ENCODE data around the gene CD300C.
"Not testable (repeated sequence)": the region's sequence is repeated elsewhere in the genome, so short reads cannot be mapped to it uniquely, and the experiment has no call there.

CD300C gene

DNA sequence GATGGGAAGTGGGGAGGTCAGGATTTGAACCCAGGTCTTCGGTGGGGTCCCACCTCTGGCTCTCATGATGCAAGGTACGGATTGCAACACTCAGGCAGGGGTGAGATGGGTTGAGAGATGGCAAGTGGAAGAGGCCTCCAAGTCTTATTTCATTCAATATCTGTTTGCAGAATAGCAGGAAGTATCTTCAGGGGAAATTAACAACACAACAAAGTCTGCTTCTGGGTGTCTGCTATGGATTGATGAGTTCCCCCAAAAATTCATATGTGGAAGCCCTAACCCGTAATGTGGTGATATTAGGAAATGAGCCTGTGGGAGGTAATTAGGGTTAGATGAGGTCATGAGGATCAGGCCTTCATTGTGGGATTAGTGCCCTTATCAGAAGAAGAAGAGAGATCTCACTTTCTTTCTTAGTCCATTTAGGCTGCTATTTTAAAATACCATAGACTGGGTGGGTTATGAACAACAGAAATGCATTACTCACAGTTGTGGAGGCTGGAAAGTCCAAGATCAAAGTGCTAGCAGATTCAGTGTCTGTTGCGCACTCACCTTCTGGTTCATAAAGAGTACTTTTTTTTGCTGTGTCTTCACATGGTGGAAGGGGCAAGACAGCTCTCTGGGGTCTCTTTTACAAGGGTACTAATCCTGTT lies 25.8 kb upstream of the CD300C start:
- no peak overlapping the region for H3K9ac ChIP-seq (ENCODE audit: low read length)
- H3K27me3 ChIP-seq (ENCODE audit: control insufficient read depth, insufficient read depth, low read length): peaks cover 3% of the 10 kb centered on the region
- no peak overlapping the region for H3K27ac ChIP-seq (ENCODE audit: low read depth, low read length)
- no peaks in the 10 kb centered on the region for H3K36me3 ChIP-seq (ENCODE audit: control insufficient read depth, insufficient read depth, low read length)
- H3K4me3 ChIP-seq (ENCODE audit: low read length): no peak overlapping the region
- H3K4me1 ChIP-seq (ENCODE audit: control insufficient read depth, insufficient read depth, low read length): no peaks in the 10 kb centered on the region

DNA sequence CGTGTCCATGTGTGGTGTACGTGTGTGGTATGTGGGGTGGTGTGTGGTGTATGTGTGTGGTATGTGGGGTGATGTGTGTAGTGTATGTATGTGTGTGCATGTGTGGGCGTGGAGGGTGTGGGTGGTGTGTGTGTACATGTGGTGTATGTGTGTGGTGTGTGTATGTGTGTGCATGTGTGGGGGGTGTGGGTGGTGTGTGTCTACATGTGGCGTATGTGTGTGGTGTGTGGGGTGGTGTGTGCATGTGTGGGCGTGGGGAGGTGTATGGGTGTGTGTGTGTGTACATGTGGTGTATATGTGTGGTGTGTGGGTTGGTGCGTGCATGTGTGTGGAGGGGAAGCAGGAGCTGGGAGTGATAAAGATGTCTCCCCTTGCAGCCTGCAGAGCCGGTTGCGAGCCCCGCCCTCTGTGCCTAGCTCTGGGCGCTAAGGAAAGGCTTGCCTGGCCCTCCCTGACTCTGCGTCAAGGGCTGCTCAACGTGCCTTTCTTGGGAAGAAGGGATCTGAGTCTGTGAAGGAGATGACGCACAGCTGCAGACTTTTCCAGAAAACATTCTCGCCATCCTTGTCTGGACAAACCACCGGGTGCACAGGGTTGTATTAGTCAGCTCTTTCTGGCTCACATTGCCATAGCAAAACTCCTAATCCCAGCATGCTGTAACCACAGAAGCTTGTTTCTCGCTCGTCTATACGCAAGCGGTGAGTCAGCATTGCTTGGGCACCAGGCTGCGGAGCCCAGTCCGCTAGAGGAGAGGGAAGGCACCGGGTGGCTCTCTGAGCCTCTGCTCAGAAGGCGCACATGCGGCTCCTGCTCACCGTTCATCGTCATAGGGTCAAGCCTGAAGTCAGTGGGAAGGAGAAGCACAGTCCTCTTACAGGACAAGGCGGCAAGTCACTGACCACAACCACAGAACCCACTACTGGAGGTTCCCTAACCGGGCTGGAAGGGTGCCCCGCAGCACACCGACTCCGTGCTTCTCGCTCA lies 23.4 kb upstream of the CD300C start:
- Histone ChIP-seq H3K9ac (ENCODE audit: low read length) (no peak overlapping the region), H3K27ac (ENCODE audit: low read depth, low read length) (no peak overlapping the region), H3K4me3 (ENCODE audit: low read length) (no peak overlapping the region), H3K4me1 (ENCODE audit: control insufficient read depth, insufficient read depth, low read length) (no peaks in the 10 kb centered on the region), H3K36me3 (ENCODE audit: control insufficient read depth, insufficient read depth, low read length) (no peaks in the 10 kb centered on the region), H3K27me3 (ENCODE audit: control insufficient read depth, insufficient read depth, low read length) (peaks cover 3% of the 10 kb centered on the region)

DNA sequence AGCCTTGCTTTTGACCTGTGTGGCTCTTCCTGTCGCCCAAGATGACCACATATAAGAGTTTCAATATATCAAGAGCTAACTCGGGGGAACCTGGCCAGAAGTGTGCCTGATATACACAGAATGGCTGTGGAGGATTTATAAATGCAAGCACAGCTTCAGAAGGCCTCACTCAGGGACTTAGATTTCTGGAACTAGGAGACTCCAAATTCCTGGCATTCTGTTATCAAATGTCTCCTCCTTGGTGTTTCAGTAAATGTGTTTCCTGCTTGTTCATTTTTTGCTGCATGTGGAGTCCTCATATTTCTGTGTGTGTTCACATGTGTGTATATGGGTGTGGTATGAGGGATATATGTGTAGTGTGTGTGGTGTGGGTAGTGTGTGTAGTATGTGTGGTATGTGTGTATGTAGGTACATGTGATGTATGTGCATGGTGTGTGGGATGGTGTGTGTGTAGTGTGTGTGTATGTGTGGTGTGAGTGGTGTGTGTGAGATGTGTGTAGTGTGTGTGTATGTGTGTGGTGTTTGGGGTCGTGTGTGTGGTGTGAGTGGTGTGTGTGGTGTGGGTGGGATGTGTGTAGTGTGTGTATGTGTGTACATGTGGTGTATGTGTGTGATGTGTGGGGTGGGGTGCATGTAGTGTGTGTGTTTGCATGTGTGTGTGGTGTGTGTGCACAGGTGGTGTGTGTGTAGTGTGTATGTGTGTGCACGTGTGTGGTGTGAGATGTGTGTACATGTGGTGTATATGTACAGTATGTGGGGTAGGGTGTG lies 22.4 kb upstream of the CD300C start:
- no peak overlapping the region for H3K4me3 ChIP-seq (ENCODE audit: low read length)
- no peak overlapping the region for H3K9ac ChIP-seq (ENCODE audit: low read length)
- no peak overlapping the region for H3K27ac ChIP-seq (ENCODE audit: low read depth, low read length)
- peaks cover 3% of the 10 kb centered on the region for H3K27me3 ChIP-seq (ENCODE audit: control insufficient read depth, insufficient read depth, low read length)
- no peaks in the 10 kb centered on the region for H3K4me1 ChIP-seq (ENCODE audit: control insufficient read depth, insufficient read depth, low read length)
- H3K36me3 ChIP-seq (ENCODE audit: control insufficient read depth, insufficient read depth, low read length): no peaks in the 10 kb centered on the region

DNA sequence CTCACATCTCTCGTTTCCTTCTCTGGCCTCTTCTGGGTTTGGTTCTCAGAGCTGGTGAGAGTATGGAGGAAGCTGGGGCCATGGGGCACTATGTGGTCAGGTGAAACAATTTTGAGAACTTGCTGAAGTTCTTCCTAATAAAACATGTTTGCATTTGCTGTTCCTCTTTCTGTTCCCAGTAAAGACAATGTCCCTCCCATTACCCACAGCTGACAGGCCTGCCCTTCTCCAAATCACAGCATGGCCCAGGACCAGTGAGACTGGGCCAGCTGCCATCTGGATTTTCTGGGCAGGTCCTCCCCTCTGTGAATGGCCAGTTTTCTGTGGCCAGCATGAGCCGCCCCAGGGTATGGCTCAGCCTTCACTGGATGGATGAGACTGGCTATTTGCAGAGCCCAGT lies 21.5 kb upstream of the CD300C start, which contains the start of gene CD300H:
Gene CD300H, minus strand, starts transcription at position 113 of the 400 bp plus-strand sequence.
- Histone ChIP-seq H3K9ac (ENCODE audit: low read length) (no peak within 1 kb of the TSS), H3K4me3 (ENCODE audit: low read length) (no peak within 1 kb of the TSS), H3K27ac (ENCODE audit: low read depth, low read length) (no peak within 1 kb of the TSS), H3K4me1 (ENCODE audit: control insufficient read depth, insufficient read depth, low read length) (no peaks in the 10 kb centered on the region), H3K27me3 (ENCODE audit: control insufficient read depth, insufficient read depth, low read length) (peaks cover 3% of the 10 kb centered on the region), H3K36me3 (ENCODE audit: control insufficient read depth, insufficient read depth, low read length) (no peaks in the 10 kb centered on the region)

DNA sequence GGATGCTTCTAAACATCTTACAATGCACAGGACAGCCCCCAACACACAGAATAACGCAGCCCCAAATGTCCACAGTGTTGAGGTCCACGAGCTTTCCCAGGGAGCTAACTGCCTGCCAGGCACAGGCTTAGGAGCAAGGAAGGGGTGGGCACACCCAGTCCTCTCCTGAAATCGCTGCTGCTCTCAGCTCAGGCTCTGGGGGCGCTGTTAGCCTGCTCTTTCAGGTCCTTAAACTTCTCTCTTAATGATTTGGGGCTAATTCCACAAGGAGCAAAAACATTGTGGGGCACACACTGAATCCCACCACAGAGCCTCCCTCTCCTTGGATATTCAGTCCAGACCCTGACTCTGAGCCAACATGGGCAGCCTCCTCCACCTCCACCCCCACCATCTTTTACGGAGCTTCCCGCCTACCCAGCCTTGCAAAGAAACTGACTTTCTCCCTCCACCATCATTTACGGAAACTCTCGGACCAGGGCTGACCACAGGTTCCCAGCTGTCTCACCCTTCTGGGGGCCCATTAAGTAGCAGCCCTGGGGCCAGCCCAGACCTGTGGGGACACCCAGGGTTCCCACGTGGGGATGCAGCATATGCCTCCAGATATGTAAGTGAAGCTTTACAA lies 20.3 kb upstream of the CD300C start:
- no peaks in the 10 kb centered on the region for H3K36me3 ChIP-seq (ENCODE audit: control insufficient read depth, insufficient read depth, low read length)
- no peak overlapping the region for H3K27ac ChIP-seq (ENCODE audit: low read depth, low read length)
- H3K27me3 ChIP-seq (ENCODE audit: control insufficient read depth, insufficient read depth, low read length): peaks cover 3% of the 10 kb centered on the region
- H3K9ac ChIP-seq (ENCODE audit: low read length): no peak overlapping the region
- no peak overlapping the region for H3K4me3 ChIP-seq (ENCODE audit: low read length)
- H3K4me1 ChIP-seq (ENCODE audit: control insufficient read depth, insufficient read depth, low read length): no peaks in the 10 kb centered on the region

DNA sequence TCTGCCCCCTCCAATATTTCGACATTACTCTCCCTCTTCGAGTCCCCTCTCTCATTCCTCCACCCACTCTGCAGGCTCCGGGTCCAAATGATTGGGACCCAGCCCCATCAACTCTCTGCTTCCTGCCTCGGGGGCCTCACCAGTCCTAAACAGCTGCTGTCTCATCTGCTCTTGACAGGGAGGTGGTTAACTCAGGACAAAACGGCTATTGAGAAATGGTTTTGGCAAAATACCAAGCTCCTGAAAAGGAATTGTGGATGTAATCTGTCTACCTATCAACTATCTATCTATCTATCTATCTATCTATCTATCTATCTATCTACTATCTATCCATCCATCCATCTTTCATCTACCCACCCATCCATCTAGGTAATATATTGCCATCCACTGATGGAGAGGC lies 19.2 kb upstream of the CD300C start:
- Histone ChIP-seq H3K9ac (ENCODE audit: low read length) (no peak overlapping the region), H3K36me3 (ENCODE audit: control insufficient read depth, insufficient read depth, low read length) (no peaks in the 10 kb centered on the region), H3K4me1 (ENCODE audit: control insufficient read depth, insufficient read depth, low read length) (no peaks in the 10 kb centered on the region), H3K4me3 (ENCODE audit: low read length) (no peak overlapping the region), H3K27me3 (ENCODE audit: control insufficient read depth, insufficient read depth, low read length) (peaks cover 3% of the 10 kb centered on the region), H3K27ac (ENCODE audit: low read depth, low read length) (no peak overlapping the region)

DNA sequence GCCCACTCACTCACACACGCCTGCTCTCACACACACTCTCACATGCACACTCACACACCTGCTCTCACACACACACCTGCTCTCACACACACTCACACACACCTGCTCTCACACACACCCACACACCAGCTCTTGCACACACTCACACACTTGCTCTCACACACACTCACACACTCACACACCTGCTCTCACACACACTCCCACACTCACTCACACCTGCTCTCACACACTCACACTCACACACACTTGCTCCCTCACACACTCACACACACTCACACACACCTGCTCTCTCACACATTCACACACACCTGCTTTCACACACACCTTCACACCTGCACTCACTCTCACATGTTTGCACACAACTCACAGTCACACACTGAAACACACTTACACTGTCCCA lies 17.4 kb upstream of the CD300C start:
- H3K4me1 ChIP-seq (ENCODE audit: control insufficient read depth, insufficient read depth, low read length): no peaks in the 10 kb centered on the region
- no peak overlapping the region for H3K4me3 ChIP-seq (ENCODE audit: low read length)
- H3K27ac ChIP-seq (ENCODE audit: low read depth, low read length): no peak overlapping the region
- no peaks in the 10 kb centered on the region for H3K27me3 ChIP-seq (ENCODE audit: control insufficient read depth, insufficient read depth, low read length)
- H3K36me3 ChIP-seq (ENCODE audit: control insufficient read depth, insufficient read depth, low read length): no peaks in the 10 kb centered on the region
- no peak overlapping the region for H3K9ac ChIP-seq (ENCODE audit: low read length)

DNA sequence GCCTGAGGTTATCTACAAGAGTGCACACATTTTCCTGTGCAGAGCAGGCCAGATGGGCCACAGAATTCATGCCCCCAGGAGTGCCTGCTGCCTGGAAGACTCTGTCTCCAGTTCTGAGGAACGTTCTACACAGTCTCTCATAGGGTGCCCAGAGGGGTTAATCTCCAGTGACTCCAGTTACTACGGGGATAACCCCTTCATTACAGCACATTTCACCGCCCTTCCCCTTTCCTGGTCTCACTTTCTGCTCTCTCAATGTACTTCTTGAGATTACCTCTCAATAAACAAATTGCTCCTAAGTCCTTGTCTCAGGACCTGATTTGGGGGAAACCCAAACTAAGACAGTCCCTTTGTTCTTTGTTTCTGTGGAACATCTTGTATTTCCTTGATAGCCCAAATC lies 15.7 kb upstream of the CD300C start:
- H3K4me3 ChIP-seq (ENCODE audit: low read length): no peak overlapping the region
- H3K36me3 ChIP-seq (ENCODE audit: control insufficient read depth, insufficient read depth, low read length): no peaks in the 10 kb centered on the region
- H3K27me3 ChIP-seq (ENCODE audit: control insufficient read depth, insufficient read depth, low read length): no peaks in the 10 kb centered on the region
- no peaks in the 10 kb centered on the region for H3K4me1 ChIP-seq (ENCODE audit: control insufficient read depth, insufficient read depth, low read length)
- no peak overlapping the region for H3K27ac ChIP-seq (ENCODE audit: low read depth, low read length)
- no peak overlapping the region for H3K9ac ChIP-seq (ENCODE audit: low read length)

DNA sequence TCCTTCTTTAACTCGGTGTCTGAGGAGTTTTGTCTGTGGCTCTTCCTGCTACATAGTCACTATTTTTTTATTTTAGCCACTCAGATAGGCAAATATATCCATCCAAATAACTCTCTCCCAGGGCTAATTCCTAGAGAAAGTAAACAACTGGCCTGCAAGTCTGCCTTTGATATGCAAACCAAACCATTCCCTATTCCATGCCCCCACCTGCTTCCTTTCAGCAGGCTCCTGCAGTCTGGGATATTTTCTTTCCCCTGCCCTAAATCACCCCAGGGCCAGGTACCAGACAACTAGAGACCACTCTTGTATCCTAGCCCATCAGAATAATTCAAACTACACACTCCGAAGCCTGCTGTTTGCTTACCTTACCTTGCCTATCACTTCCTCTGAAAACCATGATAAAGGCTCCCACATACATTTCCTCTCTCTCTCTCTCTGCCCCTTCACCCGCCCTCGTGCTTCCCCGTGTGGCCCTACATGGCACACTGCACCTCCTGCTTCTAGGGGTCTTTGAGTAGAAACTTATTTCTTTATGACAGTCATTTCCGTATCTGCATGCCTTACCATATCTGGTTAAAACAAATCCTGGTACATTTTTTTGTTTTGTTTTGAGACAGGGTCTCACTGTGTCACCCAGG lies 13.1 kb upstream of the CD300C start:
- no peak overlapping the region for H3K4me3 ChIP-seq (ENCODE audit: low read length)

DNA sequence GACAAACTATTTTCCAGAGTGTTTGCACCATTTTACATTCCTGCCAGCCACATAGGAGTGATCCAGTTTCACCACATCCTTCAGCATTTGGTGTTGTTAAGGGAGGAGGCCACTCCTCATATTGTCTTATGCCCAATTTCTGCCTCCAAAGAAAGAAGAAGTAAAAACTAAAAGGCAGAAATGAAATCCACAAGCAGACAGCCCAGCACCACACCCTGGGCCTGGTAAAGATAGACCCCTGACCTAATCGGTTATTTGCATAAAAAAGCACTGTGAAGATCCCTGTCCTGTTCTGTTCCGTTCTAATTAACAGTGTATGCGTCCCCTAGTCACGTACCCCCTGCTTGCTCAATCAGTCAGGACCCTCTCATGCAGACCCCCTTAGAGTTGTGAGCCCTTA lies 12.5 kb upstream of the CD300C start:
- H3K9ac ChIP-seq (ENCODE audit: low read length); H3K36me3 ChIP-seq (ENCODE audit: control insufficient read depth, insufficient read depth, low read length); H3K27me3 ChIP-seq (ENCODE audit: control insufficient read depth, insufficient read depth, low read length); H3K4me1 ChIP-seq (ENCODE audit: control insufficient read depth, insufficient read depth, low read length); H3K4me3 ChIP-seq (ENCODE audit: low read length); H3K27ac ChIP-seq (ENCODE audit: low read depth, low read length): not testable (repeated sequence)

More for the DNA sequence above, 13.1 kb upstream of the CD300C start:
- H3K9ac ChIP-seq (ENCODE audit: low read length): no peak overlapping the region
- no peaks in the 10 kb centered on the region for H3K4me1 ChIP-seq (ENCODE audit: control insufficient read depth, insufficient read depth, low read length)
- no peaks in the 10 kb centered on the region for H3K36me3 ChIP-seq (ENCODE audit: control insufficient read depth, insufficient read depth, low read length)
- H3K27me3 ChIP-seq (ENCODE audit: control insufficient read depth, insufficient read depth, low read length): no peaks in the 10 kb centered on the region
- H3K27ac ChIP-seq (ENCODE audit: low read depth, low read length): no peak overlapping the region

DNA sequence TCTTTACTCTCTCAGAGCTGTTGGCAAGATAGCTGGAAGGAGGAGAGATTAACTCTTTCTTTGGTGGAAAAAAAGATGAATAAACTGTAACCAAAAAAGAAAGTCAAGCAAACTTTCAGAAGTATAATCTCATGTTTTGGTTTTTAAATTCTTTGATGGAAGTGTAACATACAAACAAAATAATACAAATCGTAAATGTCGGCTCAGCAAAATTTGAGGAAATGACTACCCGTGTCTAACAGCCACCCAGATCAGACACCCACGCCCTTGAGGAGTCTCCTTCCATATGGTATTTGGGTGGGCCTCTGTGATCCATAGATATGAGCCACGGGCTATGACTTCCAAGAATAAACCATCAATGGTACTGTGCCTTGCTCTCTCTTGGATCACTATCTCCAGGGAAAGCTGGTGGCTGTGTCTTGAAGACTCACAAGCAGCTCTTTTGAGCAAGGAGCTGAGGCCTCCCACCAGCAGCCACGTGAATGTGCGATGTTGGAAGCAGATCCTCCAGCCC lies 9.6 kb upstream of the CD300C start:
- no peaks in the 10 kb centered on the region for H3K4me1 ChIP-seq (ENCODE audit: control insufficient read depth, insufficient read depth, low read length)
- no peak overlapping the region for H3K4me3 ChIP-seq (ENCODE audit: low read length)
- no peak overlapping the region for H3K27ac ChIP-seq (ENCODE audit: low read depth, low read length)
- H3K27me3 ChIP-seq (ENCODE audit: control insufficient read depth, insufficient read depth, low read length): no peaks in the 10 kb centered on the region
- no peaks in the 10 kb centered on the region for H3K36me3 ChIP-seq (ENCODE audit: control insufficient read depth, insufficient read depth, low read length)
- H3K9ac ChIP-seq (ENCODE audit: low read length): no peak overlapping the region
